T-helper 2 cell treated with Interferon-gamma antibody and Interleukin-4, amounts not matched to agents 5 μg/mL and 100 μg/mL, for 36 hours (primary cell): ENCODE data around the gene FGFBP2.
"Not testable (repeated sequence)": the region's sequence is repeated elsewhere in the genome, so short reads cannot be mapped to it uniquely, and the experiment has no call there.

Source experiments
- DNase-seq: peaks from one replicate; pipeline ENCODE4 v3.0.0; 2021; ENCODE audit warnings: low spot score
- H3K27ac Mint-ChIP-seq: one replicate; pipeline ENCODE4 v1.8.0; 2021; ENCODE audit warnings: mild to moderate bottlenecking, mixed read lengths
- H3K27me3 Mint-ChIP-seq: one replicate; pipeline ENCODE4 v1.8.0; 2021; ENCODE audit warnings: low read depth, mixed read lengths
- H3K36me3 Mint-ChIP-seq: one replicate; pipeline ENCODE4 v1.8.0; 2021; ENCODE audit warnings: low read depth, mixed read lengths
- H3K4me1 Mint-ChIP-seq: one replicate; pipeline ENCODE4 v1.8.0; 2021; ENCODE audit warnings: low read depth, mixed read lengths
- H3K4me3 Mint-ChIP-seq: one replicate; pipeline ENCODE4 v1.8.0; 2022; ENCODE audit warnings: mild to moderate bottlenecking, moderate library complexity, mixed read lengths
- H3K9me3 Mint-ChIP-seq: one replicate; pipeline ENCODE4 v1.8.0; 2021; ENCODE audit warnings: mixed read lengths

FGFBP2 gene

GRCh38 chr4:15930314-15930713 is 32.7 kb downstream of the FGFBP2 start:
- no peak overlapping the region for H3K4me3 Mint-ChIP-seq
- H3K36me3 Mint-ChIP-seq, result no peaks in the 10 kb centered on the region
- peaks cover 7% of the 10 kb centered on the region for H3K27me3 Mint-ChIP-seq
- DNase-seq, result no peak
- H3K4me1 Mint-ChIP-seq, result peaks cover 2% of the 10 kb centered on the region
- no peak overlapping the region for H3K27ac Mint-ChIP-seq
- no peaks in the 10 kb centered on the region for H3K9me3 Mint-ChIP-seq

DNA sequence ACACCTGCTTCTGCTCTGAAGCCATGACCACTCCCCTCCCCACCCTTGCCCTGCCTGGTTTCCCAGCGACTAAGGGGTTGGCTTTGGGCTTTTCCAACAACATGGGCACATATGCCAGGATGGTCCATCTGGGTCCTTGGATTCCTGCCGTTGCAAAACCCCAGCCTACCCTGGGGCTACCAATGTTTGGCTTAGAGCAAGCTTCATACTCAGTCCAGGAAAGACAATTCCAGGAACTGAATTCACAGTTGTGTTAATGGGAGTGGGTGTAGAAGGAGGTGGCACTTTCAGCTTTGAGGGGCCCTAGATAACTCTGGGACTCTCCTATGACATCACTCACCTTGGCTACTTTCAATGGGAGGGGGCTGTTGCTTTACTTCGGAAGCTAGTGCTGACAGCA is 33.4 kb downstream of the FGFBP2 start:
- Mint-ChIP-seq H3K36me3 (no peaks in the 10 kb centered on the region), H3K4me1 (peaks cover 2% of the 10 kb centered on the region), H3K27ac (no peak overlapping the region), H3K9me3 (no peaks in the 10 kb centered on the region), H3K4me3 (no peak overlapping the region), H3K27me3 (peaks cover 6% of the 10 kb centered on the region)
- DNase-seq, result no peak

DNA sequence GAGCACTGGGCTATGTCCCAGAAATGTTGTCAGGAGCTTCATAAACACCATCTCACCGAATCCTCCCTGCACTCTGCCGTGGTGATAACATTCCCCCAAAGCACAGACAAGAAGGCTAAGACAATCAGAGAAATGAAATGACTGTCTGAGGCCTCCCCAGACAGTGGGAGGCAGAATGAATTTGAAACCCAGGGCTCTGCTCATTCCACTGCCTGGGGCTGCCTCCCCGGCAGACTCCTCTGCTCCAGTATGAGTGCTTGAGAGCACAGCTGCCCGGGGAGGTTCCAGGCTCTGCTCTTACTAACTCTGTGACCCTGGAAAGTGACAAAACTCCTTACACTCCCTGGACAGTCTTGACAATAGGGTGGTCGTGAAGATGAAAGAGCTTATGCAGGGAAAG is 34.1 kb downstream of the FGFBP2 start:
- Mint-ChIP-seq H3K4me3 (no peak overlapping the region), H3K4me1 (peaks cover 2% of the 10 kb centered on the region), H3K9me3 (no peaks in the 10 kb centered on the region), H3K27ac (no peak overlapping the region), H3K27me3 (peaks cover 9% of the 10 kb centered on the region), H3K36me3 (no peaks in the 10 kb centered on the region)
- no peak for DNase-seq

- DNase-seq, result no peak
- H3K4me1 Mint-ChIP-seq, result peaks cover 2% of the 10 kb centered on the region
- no peak overlapping the region for H3K4me3 Mint-ChIP-seq
- H3K9me3 Mint-ChIP-seq, result no peaks in the 10 kb centered on the region
- peaks cover 16% of the 10 kb centered on the region for H3K27me3 Mint-ChIP-seq
- H3K36me3 Mint-ChIP-seq, result no peaks in the 10 kb centered on the region
- H3K27ac Mint-ChIP-seq, result no peak overlapping the region
These were observed 36.5 kb downstream of the FGFBP2 start for GRCh38 chr4:15926486-15926885.

DNA sequence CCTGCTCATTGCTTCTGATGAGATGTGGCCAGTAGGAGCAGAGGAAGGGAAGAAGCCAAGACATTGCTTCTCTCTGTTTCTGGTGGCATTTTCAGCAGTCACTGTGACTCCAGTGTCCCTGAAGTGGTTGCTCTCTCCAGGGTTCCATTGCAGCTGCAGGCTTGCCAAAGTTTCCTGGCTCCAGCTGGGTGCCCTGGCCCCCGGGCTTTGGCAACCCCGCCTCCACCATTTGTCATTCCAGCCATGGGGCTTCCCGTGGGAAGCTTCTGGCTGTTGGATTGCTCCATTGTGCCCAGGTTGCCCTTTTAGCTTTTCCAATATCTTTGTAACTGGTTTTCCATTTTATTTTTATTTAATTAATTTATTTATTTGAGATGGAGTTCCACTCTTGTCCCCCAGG is 37.1 kb downstream of the FGFBP2 start:
- H3K9me3 Mint-ChIP-seq, result no peaks in the 10 kb centered on the region
- H3K4me1 Mint-ChIP-seq, result peaks cover 2% of the 10 kb centered on the region
- no peaks in the 10 kb centered on the region for H3K36me3 Mint-ChIP-seq
- H3K27me3 Mint-ChIP-seq, result peaks cover 17% of the 10 kb centered on the region
- H3K27ac Mint-ChIP-seq, result no peak overlapping the region
- H3K4me3 Mint-ChIP-seq, result no peak overlapping the region
- DNase-seq, result no peak

GRCh38 chr4:15921592-15921932 is 41.4 kb downstream of the FGFBP2 start:
- no peak for DNase-seq
- Mint-ChIP-seq H3K27me3 (peaks cover 19% of the 10 kb centered on the region), H3K4me3 (no peak overlapping the region), H3K27ac (no peak overlapping the region), H3K4me1 (no peaks in the 10 kb centered on the region), H3K36me3 (no peaks in the 10 kb centered on the region), H3K9me3 (no peaks in the 10 kb centered on the region)

- no peaks in the 10 kb centered on the region for H3K9me3 Mint-ChIP-seq
- H3K4me3 Mint-ChIP-seq, result no peak overlapping the region
- H3K36me3 Mint-ChIP-seq, result no peaks in the 10 kb centered on the region
- no peak overlapping the region for H3K27ac Mint-ChIP-seq
- no peaks in the 10 kb centered on the region for H3K4me1 Mint-ChIP-seq
- no peak for DNase-seq
- peaks cover 19% of the 10 kb centered on the region for H3K27me3 Mint-ChIP-seq
These were observed 42.0 kb downstream of the FGFBP2 start for GRCh38 chr4:15920723-15921591.

- Mint-ChIP-seq H3K27ac (no peak overlapping the region), H3K9me3 (no peaks in the 10 kb centered on the region), H3K4me3 (no peak overlapping the region), H3K36me3 (no peaks in the 10 kb centered on the region), H3K4me1 (no peaks in the 10 kb centered on the region), H3K27me3 (peaks cover 12% of the 10 kb centered on the region)
- no peak for DNase-seq
These were observed 44.4 kb downstream of the FGFBP2 start for GRCh38 chr4:15918484-15919129.

DNA sequence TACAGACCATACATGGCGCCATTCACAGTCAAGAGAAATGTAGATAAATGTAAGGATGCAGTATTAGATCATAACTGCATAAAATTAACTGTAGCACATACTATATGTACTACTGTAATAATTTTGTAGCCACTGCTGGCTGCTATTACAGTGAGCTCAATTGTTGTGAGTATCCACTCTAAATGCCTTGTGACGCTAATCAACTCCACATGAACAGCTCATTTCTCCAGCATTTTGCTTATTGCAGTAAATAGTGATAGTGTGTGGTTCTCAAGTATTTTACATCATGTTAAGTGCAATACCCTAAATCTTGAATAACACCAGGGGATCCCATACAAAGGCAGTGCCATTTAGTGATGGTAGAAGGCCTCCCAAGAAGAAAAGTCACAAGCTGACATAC is 45.7 kb downstream of the FGFBP2 start:
- Mint-ChIP-seq H3K36me3 (no peaks in the 10 kb centered on the region), H3K4me1 (no peaks in the 10 kb centered on the region), H3K9me3 (no peaks in the 10 kb centered on the region), H3K27ac (no peak overlapping the region), H3K27me3 (peaks cover 10% of the 10 kb centered on the region), H3K4me3 (no peak overlapping the region)
- no peak for DNase-seq

DNA sequence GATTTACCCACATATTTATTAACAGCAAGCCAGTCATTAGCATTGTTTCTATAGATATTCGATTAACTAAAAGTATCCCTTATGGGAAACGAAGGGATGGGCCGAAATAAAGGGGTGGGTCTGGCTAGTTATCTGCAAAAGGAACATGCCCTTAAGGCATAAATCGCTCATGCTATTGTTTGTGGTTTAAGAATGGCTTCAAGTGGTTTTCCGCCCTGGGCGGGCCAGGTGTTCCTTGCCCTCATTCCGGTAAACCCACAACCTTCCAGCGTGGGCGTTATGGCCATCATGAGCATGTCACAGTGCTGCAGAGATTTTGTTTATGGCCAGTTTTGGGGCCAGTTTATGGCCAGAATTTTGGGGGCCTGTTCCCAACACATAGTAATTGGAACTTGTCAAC is 46.6 kb downstream of the FGFBP2 start:
- H3K36me3 Mint-ChIP-seq, H3K4me1 Mint-ChIP-seq, DNase-seq, H3K27ac Mint-ChIP-seq, H3K27me3 Mint-ChIP-seq, H3K4me3 Mint-ChIP-seq, H3K9me3 Mint-ChIP-seq: not testable (repeated sequence)

DNA sequence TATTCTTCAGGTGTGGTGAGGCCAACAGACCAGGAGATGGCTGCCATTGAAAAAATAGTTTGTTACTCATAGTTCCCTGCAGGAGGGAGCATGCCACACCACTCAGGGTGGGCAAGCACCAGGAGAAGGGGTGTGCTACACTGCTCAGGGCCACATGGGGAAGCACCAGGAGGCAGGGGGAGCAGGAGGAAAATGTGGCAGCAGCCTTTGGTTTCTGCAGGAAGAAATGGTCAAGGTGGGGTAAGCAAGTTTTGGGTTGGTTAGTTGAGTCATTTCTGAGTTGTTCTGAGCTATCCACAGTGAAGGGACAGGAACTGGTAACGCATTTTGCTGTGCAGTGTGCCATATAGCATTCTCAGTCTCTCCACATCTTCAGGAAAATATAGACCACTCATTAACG is 48.2 kb downstream of the FGFBP2 start:
- no peak overlapping the region for H3K27ac Mint-ChIP-seq
- H3K9me3 Mint-ChIP-seq, result no peaks in the 10 kb centered on the region
- no peak for DNase-seq
- no peak overlapping the region for H3K4me3 Mint-ChIP-seq
- H3K36me3 Mint-ChIP-seq, result no peaks in the 10 kb centered on the region
- peaks cover 9% of the 10 kb centered on the region for H3K27me3 Mint-ChIP-seq
- H3K4me1 Mint-ChIP-seq, result no peaks in the 10 kb centered on the region

DNA sequence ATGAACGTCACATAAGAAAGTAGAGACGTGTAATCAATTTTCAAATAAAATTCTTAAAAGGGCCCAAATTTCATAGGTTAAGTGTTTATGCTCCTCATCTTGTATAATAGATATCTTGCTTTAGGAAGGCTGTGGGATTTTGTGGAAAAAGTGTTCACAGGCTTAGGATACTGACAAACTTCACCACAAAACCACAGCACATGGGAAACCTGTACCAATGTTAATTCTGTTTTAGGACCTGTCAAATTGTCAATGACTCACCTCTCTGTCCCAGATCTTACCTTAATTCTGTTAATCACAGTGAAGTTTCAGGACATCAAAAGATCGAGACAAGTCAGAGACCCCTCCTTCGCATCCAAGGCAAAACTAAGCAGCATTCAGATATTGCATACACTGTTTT is 48.7 kb downstream of the FGFBP2 start:
- Mint-ChIP-seq H3K36me3 (no peaks in the 10 kb centered on the region), H3K9me3 (no peaks in the 10 kb centered on the region), H3K4me3 (no peak overlapping the region), H3K27ac (no peak overlapping the region), H3K27me3 (peaks cover 7% of the 10 kb centered on the region), H3K4me1 (no peaks in the 10 kb centered on the region)
- no peak for DNase-seq

DNA sequence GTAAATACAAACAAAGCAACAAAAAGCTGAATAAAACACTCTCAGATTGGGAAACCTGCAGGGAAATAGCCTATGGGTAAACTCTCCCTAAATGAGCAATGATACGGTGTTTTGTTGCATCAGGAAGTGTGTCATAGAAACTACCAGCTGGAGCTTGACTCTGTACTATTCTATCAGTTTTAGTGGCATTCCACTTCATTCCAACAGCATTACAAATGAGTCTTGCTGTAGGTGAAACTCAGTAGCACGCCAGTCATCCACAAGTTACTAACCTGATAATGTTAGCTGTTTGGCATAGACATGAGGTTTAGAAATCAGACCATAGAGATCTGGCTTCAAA is 49.4 kb downstream of the FGFBP2 start:
- H3K4me1 Mint-ChIP-seq, result no peaks in the 10 kb centered on the region
- no peak overlapping the region for H3K27ac Mint-ChIP-seq
- H3K27me3 Mint-ChIP-seq, result peaks cover 9% of the 10 kb centered on the region
- DNase-seq, result no peak
- H3K9me3 Mint-ChIP-seq, result no peaks in the 10 kb centered on the region
- H3K36me3 Mint-ChIP-seq, result no peaks in the 10 kb centered on the region
- H3K4me3 Mint-ChIP-seq, result no peak overlapping the region

DNA sequence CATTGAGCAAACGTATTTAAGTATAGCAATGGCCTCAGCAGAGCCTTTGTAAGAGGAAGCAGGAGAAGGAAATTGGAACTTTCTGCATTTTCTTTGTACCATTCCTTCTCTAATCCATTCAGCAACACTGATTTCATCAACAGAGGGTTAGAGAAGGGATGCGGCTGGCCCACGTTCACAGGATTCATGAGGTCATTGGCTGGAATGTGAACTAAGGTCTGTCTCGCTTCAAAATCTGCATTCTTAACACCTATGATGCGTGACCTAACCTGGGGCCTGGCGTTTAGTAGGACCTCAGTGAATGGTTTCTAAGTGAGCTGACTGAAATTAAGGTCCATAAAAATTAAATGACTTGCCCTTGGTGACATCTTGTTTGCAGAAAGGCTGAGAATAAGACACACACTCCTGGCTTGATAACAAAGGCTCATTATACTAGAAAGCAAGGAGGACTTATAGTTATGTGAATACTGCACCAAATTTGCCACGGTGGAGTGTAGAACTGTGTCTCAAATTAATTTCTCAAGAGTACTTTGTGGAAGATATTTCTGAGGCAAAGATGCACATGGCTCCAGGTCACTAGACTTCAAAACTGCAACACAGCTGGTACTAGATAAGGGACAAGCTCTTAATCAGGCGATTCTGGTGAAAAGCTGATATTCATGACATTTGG is 49.9 kb downstream of the FGFBP2 start:
- DNase-seq, result no peak
- Mint-ChIP-seq H3K4me1 (no peaks in the 10 kb centered on the region), H3K27ac (no peak overlapping the region), H3K36me3 (no peaks in the 10 kb centered on the region), H3K4me3 (no peak overlapping the region), H3K9me3 (no peaks in the 10 kb centered on the region), H3K27me3 (peaks cover 9% of the 10 kb centered on the region)
